Ammon's horn (tissue), 1 donor: ENCODE measurements around the gene MEP1A.
"Not testable (repeated sequence)": the region's sequence is repeated elsewhere in the genome, so short reads cannot be mapped to it uniquely, and the experiment has no call there.

Source experiments
- DNase-seq: peaks from one replicate; pipeline ENCODE4 v3.0.0-alpha.2; 2016; ENCODE audit warnings: low spot score

The MEP1A gene

GRCh38 chr6:46834991-46835390 is 41.8 kb downstream of the MEP1A start:
- not testable (repeated sequence) for DNase-seq

DNA sequence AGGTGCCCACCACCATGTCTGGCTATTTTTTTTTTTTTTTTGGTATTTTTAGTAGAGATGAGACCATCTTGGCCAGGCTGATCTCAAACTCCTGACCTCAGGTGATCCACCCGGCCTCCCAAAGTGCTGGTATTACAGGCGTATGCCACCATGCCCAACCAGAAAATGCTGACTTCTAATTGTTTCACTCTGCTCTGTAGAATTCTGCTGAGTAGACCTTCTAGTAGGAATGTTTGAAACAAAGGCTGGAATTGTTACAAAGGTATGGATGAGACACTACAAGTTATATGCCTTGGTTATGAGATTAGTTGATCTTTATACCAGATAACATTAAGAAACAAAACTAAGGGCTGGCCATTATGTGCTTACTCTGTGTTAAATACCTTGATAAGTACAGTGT is 44.8 kb downstream of the MEP1A start:
- DNase-seq, result no peak

DNA sequence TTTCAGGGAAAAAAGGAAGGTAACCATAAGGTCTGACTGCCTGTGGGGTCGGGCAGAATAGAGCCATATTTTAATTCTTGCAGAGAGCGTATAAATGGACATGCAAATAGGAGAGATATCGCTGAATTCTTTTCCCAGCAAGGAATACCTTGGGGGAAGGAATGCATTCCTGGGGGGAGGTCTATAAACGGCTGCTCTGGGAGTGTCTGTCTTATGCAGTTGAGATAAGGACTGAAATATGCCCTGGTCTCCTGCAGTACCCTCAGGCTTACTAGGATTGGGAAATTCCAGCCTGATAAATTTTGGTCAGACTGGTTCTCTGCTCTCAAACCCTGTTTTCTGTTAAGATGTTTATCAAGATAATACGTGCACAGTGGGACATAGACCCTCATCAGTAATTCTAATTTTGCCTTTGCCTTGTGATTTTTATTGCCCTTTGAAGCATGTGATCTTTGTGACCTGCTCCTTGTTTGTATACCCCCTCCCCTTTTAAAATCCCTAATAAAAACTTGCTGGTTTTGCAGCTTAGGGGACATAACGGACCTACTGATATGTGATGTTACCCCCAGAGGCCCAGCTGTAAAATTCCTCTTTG is 49.2 kb downstream of the MEP1A start:
- not testable (repeated sequence) for DNase-seq

GRCh38 chr6:46845126-46845525 is 51.9 kb downstream of the MEP1A start:
- no peak for DNase-seq

- DNase-seq, result peak; percentile 88
Measured at GRCh38 chr6:46848684-46849360, 55.6 kb downstream of the MEP1A start.

DNA sequence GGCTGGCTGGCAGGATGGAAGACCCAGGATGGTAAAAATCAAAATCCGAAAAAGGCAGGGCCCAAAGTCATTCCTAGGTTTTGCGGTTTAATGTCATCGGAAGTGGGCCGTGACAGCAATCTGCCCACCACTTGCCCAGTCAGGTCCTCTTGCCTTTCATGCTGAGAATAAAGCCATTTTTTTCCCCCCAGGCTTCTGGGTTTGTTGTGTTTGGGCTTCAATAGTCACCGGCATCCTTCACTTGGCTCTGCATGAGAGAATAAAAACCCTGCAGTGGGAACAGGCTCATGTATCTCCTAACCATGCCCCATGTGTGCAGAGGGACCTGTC is 56.1 kb downstream of the MEP1A start:
- DNase-seq, result no peak

DNA sequence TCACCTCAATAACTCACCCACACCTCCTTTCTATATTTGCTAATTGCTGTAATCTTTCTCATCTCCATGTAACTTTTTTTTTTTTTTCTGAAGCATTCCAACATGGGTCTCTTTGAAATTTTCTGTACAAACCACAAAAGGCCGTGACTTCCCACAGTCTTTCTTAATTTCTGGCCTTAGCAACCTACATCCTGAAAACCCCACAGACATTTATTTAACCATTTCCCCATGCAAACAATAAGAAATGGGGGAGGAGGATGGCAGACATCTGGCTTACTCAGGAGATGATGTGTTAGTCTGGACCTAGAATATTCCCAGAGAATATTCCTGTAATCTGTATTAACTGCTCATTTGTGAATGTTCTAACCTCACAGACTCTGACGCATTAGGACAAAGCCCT is 57.6 kb downstream of the MEP1A start:
- DNase-seq, result no peak

DNA sequence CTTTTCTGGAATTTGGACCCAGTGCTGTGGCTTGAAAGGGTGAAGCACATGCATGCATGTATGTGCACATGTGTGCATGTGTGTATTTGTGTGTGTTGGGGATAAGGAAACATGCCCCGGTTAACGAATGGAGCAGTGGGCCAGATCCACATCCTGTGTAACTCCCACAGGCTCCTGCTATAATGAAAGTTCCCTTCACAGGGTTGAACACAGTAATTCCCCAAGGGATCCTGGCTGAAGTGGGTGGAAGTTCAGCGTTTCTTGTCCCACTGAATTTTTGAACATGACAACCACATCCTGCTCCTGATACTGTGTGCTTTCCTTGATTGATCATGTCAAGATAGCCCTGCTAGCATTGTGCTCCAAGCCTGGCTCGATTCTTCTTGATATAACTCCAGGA is 58.4 kb downstream of the MEP1A start:
- DNase-seq, result not testable (repeated sequence)

GRCh38 chr6:46855966-46856365 is 62.8 kb downstream of the MEP1A start:
- not testable (repeated sequence) for DNase-seq

DNA sequence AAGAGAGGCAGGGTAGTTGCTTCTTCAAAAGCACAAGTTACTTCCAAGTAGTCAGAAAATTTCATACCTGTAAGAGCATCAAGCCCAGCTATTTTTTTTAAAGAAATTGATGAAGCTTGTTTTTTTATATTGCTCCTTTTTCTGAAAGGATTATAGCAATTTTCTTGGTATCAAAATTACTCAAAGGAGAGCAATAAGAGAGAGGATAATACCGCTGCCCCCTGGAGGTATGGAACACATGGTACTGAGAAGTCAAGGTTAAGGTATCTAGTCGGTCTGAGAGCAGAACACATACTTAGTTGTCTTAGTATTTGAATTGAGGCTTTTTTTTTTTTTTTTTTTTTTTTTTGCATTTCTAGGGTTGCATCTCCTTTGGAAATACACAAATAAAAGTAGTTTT is 69.2 kb downstream of the MEP1A start:
- DNase-seq, result no peak

- DNase-seq, result no peak
Measured at GRCh38 chr6:46863791-46864190, 70.6 kb downstream of the MEP1A start.

DNA sequence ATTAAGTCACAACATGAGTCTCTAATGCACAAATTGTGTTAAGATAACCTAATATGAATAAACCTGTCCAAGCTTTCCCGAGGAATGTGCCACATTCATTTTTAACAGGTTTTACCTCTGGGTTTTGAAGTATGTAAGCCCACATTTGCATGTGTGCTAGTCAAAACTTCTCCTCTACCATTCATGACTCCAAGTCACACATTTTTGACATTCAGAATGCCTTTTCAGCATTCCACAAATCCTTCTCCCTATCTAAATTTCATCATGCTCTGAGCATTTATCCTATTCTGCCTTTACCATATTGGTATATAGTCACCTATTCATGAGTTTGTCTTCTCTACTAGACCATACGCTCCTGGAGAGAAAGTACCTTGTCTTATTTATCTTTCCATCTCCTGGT is 72.0 kb downstream of the MEP1A start:
- DNase-seq, result no peak

GRCh38 chr6:46867411-46867810 is 74.2 kb downstream of the MEP1A start:
- DNase-seq, result no peak

- DNase-seq, result no peak
Measured at GRCh38 chr6:46876126-46876525, 82.9 kb downstream of the MEP1A start.

DNA sequence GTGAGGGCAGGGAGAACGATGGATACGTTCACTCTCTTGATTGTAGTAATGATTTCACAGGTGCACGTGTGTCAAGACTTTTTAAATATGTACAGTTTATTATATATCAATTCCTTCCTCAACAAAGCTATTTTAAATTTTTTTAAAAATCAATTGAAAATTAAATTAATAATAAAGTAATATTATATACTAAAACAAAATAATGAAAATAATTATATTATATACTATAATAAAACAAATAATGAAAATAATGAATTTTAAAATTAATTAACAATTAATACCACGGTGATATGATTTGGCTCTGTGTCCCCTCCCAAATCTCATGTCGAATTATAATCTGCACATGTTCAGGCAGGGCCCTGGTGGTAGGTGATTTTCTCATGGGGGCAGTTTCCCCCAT is 85.8 kb downstream of the MEP1A start:
- no peak for DNase-seq

GRCh38 chr6:46882645-46883044 is 89.5 kb downstream of the MEP1A start:
- no peak for DNase-seq

DNA sequence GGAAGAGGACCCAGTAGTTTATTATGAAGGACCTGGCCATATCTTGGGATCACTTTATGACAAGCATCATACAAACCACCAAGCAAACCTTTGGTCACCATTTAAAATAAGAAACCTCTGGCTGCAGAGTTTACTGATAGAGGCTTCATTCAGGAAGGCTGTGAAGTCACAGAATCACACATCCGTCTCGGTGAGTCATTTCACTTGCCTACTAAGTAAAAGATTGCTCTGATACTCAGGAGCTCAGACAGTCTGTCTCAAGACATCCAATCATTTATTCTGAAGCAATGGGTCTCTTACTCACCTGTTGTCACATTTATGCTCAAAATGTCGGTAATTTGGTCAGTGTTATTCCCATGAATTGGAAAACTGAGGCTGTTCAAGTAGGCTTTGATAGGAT is 94.8 kb downstream of the MEP1A start:
- no peak for DNase-seq

- no peak for DNase-seq
Measured at GRCh38 chr6:46888578-46888977, 95.4 kb downstream of the MEP1A start.
